ENCODE measurements around the gene ACP1.

The ACP1 gene

GRCh38 chr2:236993-237539 is 27.7 kb upstream of the ACP1 start:
- DNase-seq (ENCODE audit: low spot score) (no peak), ATAC-seq (ENCODE audit: low read depth) (no peak)
- no peaks in the 10 kb centered on the region for H3K27me3 ChIP-seq (ENCODE audit: insufficient read depth, poor library complexity, severe bottlenecking)
- H3K36me3 ChIP-seq (ENCODE audit: low read depth), result peaks cover 19% of the 10 kb centered on the region
- no peaks in the 10 kb centered on the region for H3K9me3 ChIP-seq (ENCODE audit: severe bottlenecking)
- no peak overlapping the region for H3K27ac ChIP-seq (ENCODE audit: poor library complexity, severe bottlenecking)
- H3K4me1 ChIP-seq (ENCODE audit: insufficient read depth, poor library complexity, severe bottlenecking), result no peaks in the 10 kb centered on the region
- no peak for TF ChIP-seq CTCF (IDR thresholded peaks at IDR 0.05; ENCODE audit: poor library complexity, severe bottlenecking)
- H3K4me3 ChIP-seq (ENCODE audit: severe bottlenecking), result no peak overlapping the region

- TF ChIP-seq CTCF (IDR thresholded peaks at IDR 0.05; ENCODE audit: poor library complexity, severe bottlenecking), result no peak
- DNase-seq (ENCODE audit: low spot score) (no peak), ATAC-seq (ENCODE audit: low read depth) (no peak)
- no peaks in the 10 kb centered on the region for H3K4me1 ChIP-seq (ENCODE audit: insufficient read depth, poor library complexity, severe bottlenecking)
- H3K36me3 ChIP-seq (ENCODE audit: low read depth), result peaks cover 27% of the 10 kb centered on the region
- no peaks in the 10 kb centered on the region for H3K9me3 ChIP-seq (ENCODE audit: severe bottlenecking)
- no peaks in the 10 kb centered on the region for H3K27me3 ChIP-seq (ENCODE audit: insufficient read depth, poor library complexity, severe bottlenecking)
- H3K27ac ChIP-seq (ENCODE audit: poor library complexity, severe bottlenecking), result no peak overlapping the region
- H3K4me3 ChIP-seq (ENCODE audit: severe bottlenecking), result no peak overlapping the region
These were observed 26.9 kb upstream of the ACP1 start for GRCh38 chr2:237878-238277.

GRCh38 chr2:238431-238830 is 26.3 kb upstream of the ACP1 start:
- no peaks in the 10 kb centered on the region for H3K27me3 ChIP-seq (ENCODE audit: insufficient read depth, poor library complexity, severe bottlenecking)
- no peak for ATAC-seq (ENCODE audit: low read depth)
- no peak for DNase-seq (ENCODE audit: low spot score)
- TF ChIP-seq CTCF (IDR thresholded peaks at IDR 0.05; ENCODE audit: poor library complexity, severe bottlenecking), result no peak
- no peak overlapping the region for H3K27ac ChIP-seq (ENCODE audit: poor library complexity, severe bottlenecking)
- peaks cover 27% of the 10 kb centered on the region for H3K36me3 ChIP-seq (ENCODE audit: low read depth)
- no peak overlapping the region for H3K4me3 ChIP-seq (ENCODE audit: severe bottlenecking)
- H3K4me1 ChIP-seq (ENCODE audit: insufficient read depth, poor library complexity, severe bottlenecking), result no peaks in the 10 kb centered on the region
- H3K9me3 ChIP-seq (ENCODE audit: severe bottlenecking), result no peaks in the 10 kb centered on the region

GRCh38 chr2:238869-239268 is 25.9 kb upstream of the ACP1 start:
- no peak overlapping the region for H3K27ac ChIP-seq (ENCODE audit: poor library complexity, severe bottlenecking)
- H3K27me3 ChIP-seq (ENCODE audit: insufficient read depth, poor library complexity, severe bottlenecking), result no peaks in the 10 kb centered on the region
- DNase-seq (ENCODE audit: low spot score) (no peak), ATAC-seq (ENCODE audit: low read depth) (no peak)
- no peak for TF ChIP-seq CTCF (IDR thresholded peaks at IDR 0.05; ENCODE audit: poor library complexity, severe bottlenecking)
- H3K9me3 ChIP-seq (ENCODE audit: severe bottlenecking), result no peaks in the 10 kb centered on the region
- no peak overlapping the region for H3K4me3 ChIP-seq (ENCODE audit: severe bottlenecking)
- no peaks in the 10 kb centered on the region for H3K4me1 ChIP-seq (ENCODE audit: insufficient read depth, poor library complexity, severe bottlenecking)
- H3K36me3 ChIP-seq (ENCODE audit: low read depth), result peaks cover 30% of the 10 kb centered on the region

- DNase-seq (ENCODE audit: low spot score) (no peak), ATAC-seq (ENCODE audit: low read depth) (no peak)
- Histone ChIP-seq H3K36me3 (ENCODE audit: low read depth) (peaks cover 51% of the 10 kb centered on the region), H3K4me3 (ENCODE audit: severe bottlenecking) (no peak overlapping the region), H3K27me3 (ENCODE audit: insufficient read depth, poor library complexity, severe bottlenecking) (no peaks in the 10 kb centered on the region), H3K27ac (ENCODE audit: poor library complexity, severe bottlenecking) (no peak overlapping the region), H3K9me3 (ENCODE audit: severe bottlenecking) (no peaks in the 10 kb centered on the region), H3K4me1 (ENCODE audit: insufficient read depth, poor library complexity, severe bottlenecking) (no peaks in the 10 kb centered on the region)
- no peak for TF ChIP-seq CTCF (IDR thresholded peaks at IDR 0.05; ENCODE audit: poor library complexity, severe bottlenecking)
These were observed 20.2 kb upstream of the ACP1 start for GRCh38 chr2:244547-244946.

Data from RWPE2 (cell line).